HepG2 (cell line): ENCODE results near the gene NOVA2. TPM values are rescaled to one million over a fixed set of nuclear protein-coding genes. Genes with fewer than 3 reads are reported as not detected.
A peak's percentile ranks its signal among the peaks of the same experiment; 100 is the strongest.

Source experiments
- ATAC-seq: fragments of 200-7000 bp; cut with Tn5 transposase; 3 replicates; pipeline ENCODE4 v1.9.1; 2020; ENCODE audit warnings: mild to moderate bottlenecking, moderate library complexity
- BruUV-seq: library from RNA; stranded (reverse); fragments of 400-500 nt; replicated peaks from 2 replicates; lab custom pipeline; 2021; lab: Mats Ljungman, UMichigan
- CTCF ChIA-PET: fragments of 300-600 bp; formaldehyde crosslinking; extraction: SDS; loops from one replicate; lab custom pipeline; 2021; ENCODE audit warnings: low total read pairs, inconsistent platforms, low intra/inter-chr PET ratio; lab: Yijun Ruan, JAX
- POLR2A ChIA-PET: fragments of 350-600 bp; sonication (Branson Sonifier 250); formaldehyde crosslinking; loops from one replicate; lab custom pipeline; 2020; ENCODE audit warnings: antibody characterized with exemption, inconsistent platforms; lab: Yijun Ruan, JAX
- DNase-seq: peaks from one replicate; pipeline ENCODE4 v3.0.0-alpha.2; 2015; ENCODE audit warnings: low spot score
- FAIRE-seq: peaks from 3 replicates; lab custom pipeline; 2011; peaks lifted over from hg19 to GRCh38; lab: Jason Lieb, UNC
- H2AFZ ChIP-seq: one replicate; pipeline ENCODE4 v1.6.1; 2011; ENCODE audit warnings: low read length, inconsistent platforms
- H3K27ac ChIP-seq: fragments of 300-600 bp; 3 replicates; pipeline ENCODE4 v1.8.0; 2011; ENCODE audit warnings: mixed run types, mild to moderate bottlenecking, mixed read lengths, low read length, inconsistent platforms; ENCODE audit not compliant: insufficient read depth; ENCODE audit errors: extremely low read length
- H3K27me3 ChIP-seq, 2 experiments: fragments of 200-600 bp in 1 of 2; 2 replicates in 1 of 2; 3 replicates in 1 of 2; pipeline versions ENCODE4 v1.6.0 to v1.8.0; 2011; ENCODE audit warnings: low read length in 2 of 2, mild to moderate bottlenecking in 2 of 2, moderate library complexity in 2 of 2, inconsistent platforms in 1 of 2; ENCODE audit not compliant: insufficient read depth in 2 of 2, control insufficient read depth in 1 of 2
- H3K36me3 ChIP-seq, 2 experiments: fragments of 200-600 bp in 1 of 2; replicated peaks in 1 of 2; 2 replicates in 1 of 2; 3 replicates in 1 of 2; pipeline versions ENCODE4 v1.5.1 to v1.8.0; 2011; ENCODE audit warnings: low read length in 2 of 2, inconsistent platforms in 1 of 2; ENCODE audit not compliant: insufficient read depth in 2 of 2, control insufficient read depth in 1 of 2
- H3K4me1 ChIP-seq: 2 replicates; pipeline ENCODE4 v1.5.1; 2012; ENCODE audit warnings: low read length, inconsistent platforms; ENCODE audit not compliant: insufficient read depth
- H3K4me2 ChIP-seq: 2 replicates; pipeline ENCODE4 v1.6.0; 2011; ENCODE audit warnings: low read depth, low read length, inconsistent platforms
- H3K4me3 ChIP-seq, 3 experiments: fragments of 200-600 bp in 1 of 3; sonication (generic), shearing (Covaris generic) in 1 of 3; replicated peaks in 1 of 3; 2 replicates each; pipeline ENCODE4 v1.5.1; 2011 to 2016; ENCODE audit warnings: low read length in 3 of 3, inconsistent platforms in 2 of 3, low read depth in 2 of 3, mild to moderate bottlenecking in 2 of 3, control low read depth in 1 of 3, mixed read lengths in 1 of 3; ENCODE audit not compliant: insufficient read depth in 1 of 3
- H3K79me2 ChIP-seq: one replicate; pipeline ENCODE4 v1.6.1; 2011; ENCODE audit warnings: low read length, inconsistent platforms; ENCODE audit not compliant: insufficient read depth
- H3K9ac ChIP-seq: 2 replicates; pipeline ENCODE4 v1.6.0; 2011; ENCODE audit warnings: mild to moderate bottlenecking, low read depth, low read length, inconsistent platforms; ENCODE audit not compliant: insufficient read depth
- H3K9me3 ChIP-seq: 2 replicates; pipeline ENCODE4 v1.5.1; 2012; ENCODE audit warnings: mild to moderate bottlenecking, low read length
- H4K20me1 ChIP-seq: 2 replicates; pipeline ENCODE4 v1.6.0; 2011; ENCODE audit warnings: inconsistent platforms, mild to moderate bottlenecking, low read length, moderate library complexity; ENCODE audit not compliant: insufficient read depth
- AGO2 ChIP-seq: fragments of 200-400 bp; formaldehyde crosslinking; optimal IDR thresholded peaks from 2 replicates; pipeline ENCODE3; 2017; ENCODE audit warnings: mild to moderate bottlenecking, low read depth, low read length, moderate library complexity
- AHDC1 ChIP-seq: sonication (generic); formaldehyde crosslinking; IDR thresholded peaks from 2 replicates; pipeline ENCODE4 v1.5.1; 2020; ENCODE audit warnings: mild to moderate bottlenecking, missing genetic modification reagents, borderline replicate concordance
- ATF3 ChIP-seq: sonication (generic); formaldehyde crosslinking; IDR thresholded peaks from 2 replicates; pipeline ENCODE4 v1.4.0; 2020; ENCODE audit warnings: missing genetic modification reagents
- CC2D1A ChIP-seq: sonication (generic); formaldehyde crosslinking; IDR thresholded peaks from 2 replicates; pipeline ENCODE4 v1.8.1; 2023; ENCODE audit warnings: mild to moderate bottlenecking, missing genetic modification reagents
- HNRNPL ChIP-seq: fragments of 200-400 bp; formaldehyde crosslinking; IDR thresholded peaks from 2 replicates; pipeline ENCODE4 v1.6.1; 2017; ENCODE audit warnings: mild to moderate bottlenecking, low read depth, low read length
- MTERF4 ChIP-seq: sonication (generic); formaldehyde crosslinking; IDR thresholded peaks from 2 replicates; pipeline ENCODE4 v1.8.0; 2023; ENCODE audit warnings: mild to moderate bottlenecking, missing genetic modification reagents
- RBFOX2 ChIP-seq: fragments of 200-400 bp; formaldehyde crosslinking; IDR thresholded peaks from 2 replicates; pipeline ENCODE4 v1.6.1; 2017; ENCODE audit warnings: low read depth, mild to moderate bottlenecking, low read length
- ZBTB33 ChIP-seq: sonication (generic); formaldehyde crosslinking; IDR thresholded peaks from 2 replicates; pipeline ENCODE4 v1.4.0; 2020; ENCODE audit warnings: missing genetic modification reagents
- ZC3H13 ChIP-seq: sonication (generic); formaldehyde crosslinking; IDR thresholded peaks from 2 replicates; pipeline ENCODE4 v1.8.1; 2023; ENCODE audit warnings: mild to moderate bottlenecking, missing genetic modification reagents, moderate library complexity
- ZNF569 ChIP-seq: sonication (generic); formaldehyde crosslinking; IDR thresholded peaks from 2 replicates; pipeline ENCODE4 v1.5.0; 2020; ENCODE audit warnings: mild to moderate bottlenecking, missing genetic modification reagents, moderate library complexity, borderline replicate concordance
- ZNF644 ChIP-seq: IDR thresholded peaks from 2 replicates; pipeline ENCODE4 v1.6.1; 2016; ENCODE audit warnings: low read depth
- ZNF709 ChIP-seq: sonication (generic); formaldehyde crosslinking; IDR thresholded peaks from 2 replicates; pipeline ENCODE4 v1.5.0; 2020; ENCODE audit warnings: mild to moderate bottlenecking, missing genetic modification reagents
- ZNF816 ChIP-seq: sonication (generic); formaldehyde crosslinking; IDR thresholded peaks from 2 replicates; pipeline ENCODE4 v1.8.0; 2022; ENCODE audit warnings: missing genetic modification reagents, mild to moderate bottlenecking, borderline replicate concordance
- WGBS: methylation state at CpG from one replicate; pipeline ENCODE4 v1.1.6; 2017; ENCODE audit warnings: low lambda C conversion rate; 5-methylcytosine and 5-hydroxymethylcytosine counted together
- in situ Hi-C: cut with HindIII; loops from 2 replicates; pipeline ENCODE4 v1.10.0; 2017; ENCODE audit warnings: low pct_unique_long_range_greater_than_20kb; ENCODE audit not compliant: extremely low pct_ligation_motif_present
- intact Hi-C: fragments of 100-400 bp; cut with micrococcal nuclease; formaldehyde crosslinking; loops from one replicate; pipeline ENCODE4 v1.10.0; 2022; ENCODE audit not compliant: unreplicated experiment
- polyA plus RNA-seq, 8 experiments: library from polyadenylated mRNA; depleted of rRNA in 3 of 8; stranded (reverse) in 7 of 8; unstranded in 1 of 8; fragments of >200 nt; fragmentation: Illumina TruSeq in 4 of 8; extraction: Trizol in 4 of 8; gene quantifications; 2 replicates each; pipeline versions ENCODE4 v1.2.1 to v1.2.3, GENCODE V29; 2011 to 2016; ENCODE audit warnings: low read depth in 4 of 8, missing spikeins in 1 of 8, mixed read lengths in 1 of 8; ENCODE audit not compliant: insufficient read depth in 1 of 8
- total RNA-seq, 5 experiments: library from RNA; depleted of rRNA; stranded (reverse); fragments of >200 nt; fragmentation: Illumina TruSeq; extraction: Trizol; gene quantifications; 2 replicates each; pipeline ENCODE4 v1.2.3, GENCODE V29; 2016; ENCODE audit warnings: low read depth in 1 of 5

The NOVA2 gene
- total and polyA plus RNA-seq, 2 of the 13 experiments (the other 11 are each of a cell fraction or from before 2014, with no cell fraction given), result not detected

- Histone ChIP-seq H3K27ac (no peak overlapping the region), H3K9ac (peak overlapping the region; percentile 46; the same call in 1 of the 2 replicates)
- intact Hi-C loops, result loop anchor here (1.0 kb wide), 2 partner anchors 21 to 67 kb away; partner anchors contain the start of gene SYMPK
- TF ChIP-seq RBFOX2 (peak; percentile 76), ZNF644 (no peak), ATF3 (CRISPR knock-in tag) (no peak), CC2D1A (CRISPR knock-in tag) (no peak), ZNF709 (CRISPR knock-in tag) (0 out of 2 replicates have a peak, but pooled peaks have one; percentile 33), ZBTB33 (CRISPR knock-in tag) (peak; percentile 38; the same call in 1 of the 2 replicates), AHDC1 (CRISPR knock-in tag) (0 out of 2 replicates have a peak, but pooled peaks have one; percentile 26), AGO2 (peak; percentile 85), ZNF816 (0 out of 2 replicates have a peak, but pooled peaks have one; percentile 19), ZNF569 (CRISPR knock-in tag) (no peak), ZC3H13 (CRISPR knock-in tag) (peak; percentile 89; the same call in 1 of the 2 replicates), HNRNPL (peak; percentile 80), MTERF4 (CRISPR knock-in tag) (0 out of 2 replicates have a peak, but pooled peaks have one; percentile 31)
These were observed 89.6 kb downstream of the NOVA2 start for GRCh38 chr19:45883881-45884681.

More at GRCh38 chr19:45883881-45884681, 89.6 kb downstream of the NOVA2 start:
- Histone ChIP-seq H3K27me3 (no peaks in the 10 kb centered on the region), H3K4me2 (peak overlapping the region; percentile 84), H2AFZ (no peak overlapping the region), H4K20me1 (no peaks in the 10 kb centered on the region), H3K36me3 (no peaks in the 10 kb centered on the region), H3K9me3 (no peaks in the 10 kb centered on the region), H3K4me1 (peaks cover 54% of the 10 kb centered on the region), H3K79me2 (peaks cover 15% of the 10 kb centered on the region), H3K4me3 (peak overlapping the region in 2 of 3 experiments; percentile 24 to 80; a peak in 2 of 6 replicates)
- no peak for FAIRE-seq
- BruUV-seq, result no TSS peak
- ChIA-PET POLR2A (interaction anchor here (1.3 to 10.3 kb wide), 5 partner anchors 8 to 67 kb away, joined by 4 to 388 read pairs (median 12); partner anchors contain the start of genes FOXA3, MYPOP and SYMPK), CTCF (interaction anchor here (1.2 to 5.3 kb wide), 7 partner anchors 10 to 133 kb away, joined by 4 to 263 read pairs (median 5); partner anchors contain the start of genes FOXA3, MYPOP and SYMPK)
- in situ Hi-C loops, result no loop called here
- 94% methylated on average over 17 of the region's 57 CpGs for WGBS
- no peak for ATAC-seq
- DNase-seq, result no peak
